H1 (cell line): ENCODE data around the gene IRX4. TPM values are rescaled to one million over a fixed set of nuclear protein-coding genes. Genes with fewer than 3 reads are reported as not detected.

Experiments
- GTF2F1 ChIP-seq: IDR thresholded peaks from 2 replicates; pipeline ENCODE4 v1.6.1; 2012; ENCODE audit warnings: low read depth, low read length, improper control_type of control experiment, borderline replicate concordance
- PHF8 ChIP-seq: fragments of 200-600 bp; sonication (generic); conservative IDR thresholded peaks from 2 replicates; pipeline ENCODE4 v1.7.1; 2012; ENCODE audit warnings: low read depth, mild to moderate bottlenecking, inconsistent platforms, low read length, moderate library complexity
- POU5F1 ChIP-seq: IDR thresholded peaks from 2 replicates; pipeline ENCODE4 v1.6.1; 2011; ENCODE audit warnings: low read depth, mild to moderate bottlenecking, low read length, moderate library complexity
- SP4 ChIP-seq: IDR thresholded peaks from 2 replicates; pipeline ENCODE4 v1.6.1; 2012; ENCODE audit warnings: low read length, inconsistent platforms
- YY1 ChIP-seq: IDR thresholded peaks from 2 replicates; pipeline ENCODE4 v1.6.1; 2011; ENCODE audit warnings: low read depth, mild to moderate bottlenecking, low read length
- polyA plus RNA-seq, 7 experiments: library from polyadenylated mRNA; depleted of rRNA in 3 of 7; stranded (reverse) in 5 of 7; unstranded in 2 of 7; fragments of >200 nt in 5 of 7; fragments of 200-250 nt in 2 of 7; gene quantifications; 1 replicate in 5 of 7; 2 replicates in 1 of 7; 4 replicates in 1 of 7; pipeline versions ENCODE4 v1.2.1 to v1.2.3, GENCODE V29; 2011 to 2013; ENCODE audit warnings: missing spikeins in 2 of 7, mixed read lengths in 2 of 7
- total RNA-seq: library from RNA; stranded (reverse); fragmentation: NEBNext Ultra II Directional; extraction: Animal tissue kit (Norgen Biotek cat#: 25700); gene quantifications from 2 replicates; pipeline ENCODE4 v1.2.1, GENCODE V29; 2021
- TF ChIP-seq, protein P1 (sequence below): fragments of 300-600 bp; sonication (generic); IDR thresholded peaks from 2 replicates; pipeline ENCODE4 v1.7.1; 2012; ENCODE audit warnings: low read length, moderate library complexity, mild to moderate bottlenecking, inconsistent platforms; ENCODE audit not compliant: insufficient replicate concordance

Gene IRX4
- total and polyA plus RNA-seq, 2 of the 8 experiments (the other 6 are each of a cell fraction or from before 2014, with no cell fraction given): 0.45 to 1.2 TPM

DNA sequence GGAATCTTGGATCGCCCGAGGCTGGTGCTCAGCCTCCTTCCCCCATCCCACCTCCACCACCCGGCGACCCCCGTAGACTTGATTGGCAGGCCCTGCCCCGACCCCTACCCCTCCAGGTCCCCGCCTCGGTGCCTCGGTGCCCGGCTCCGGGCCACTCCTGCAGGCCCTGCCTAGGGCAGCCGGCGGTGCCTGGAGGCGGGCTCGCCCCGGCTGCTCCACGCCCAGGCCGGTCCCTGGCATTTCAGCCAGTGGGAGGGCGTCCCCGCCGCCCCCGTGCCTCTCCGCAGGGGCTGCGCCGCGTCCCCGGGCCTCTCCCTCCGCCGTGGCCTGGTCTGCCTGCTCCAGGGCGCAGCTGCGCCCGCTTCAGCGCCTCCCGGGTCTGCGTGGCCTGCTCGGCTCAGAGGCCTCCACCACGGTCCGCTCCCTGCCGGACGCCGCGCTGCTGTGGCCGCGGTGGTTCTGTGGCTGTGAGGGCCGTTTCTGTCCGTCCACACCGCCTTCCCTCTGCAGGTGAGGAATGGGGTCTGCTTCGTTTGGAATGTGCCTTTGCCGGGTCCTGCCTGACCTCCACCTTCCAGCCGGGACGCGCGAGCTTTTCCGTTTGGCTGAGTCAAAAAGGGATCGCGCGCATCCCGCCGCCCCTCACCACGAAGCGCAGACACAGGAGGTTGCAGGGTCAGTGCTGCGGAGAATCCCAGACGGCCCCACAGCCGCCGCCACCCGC lies 48.3 kb upstream of the IRX4 start (continued):
- TF ChIP-seq, protein P1, sequence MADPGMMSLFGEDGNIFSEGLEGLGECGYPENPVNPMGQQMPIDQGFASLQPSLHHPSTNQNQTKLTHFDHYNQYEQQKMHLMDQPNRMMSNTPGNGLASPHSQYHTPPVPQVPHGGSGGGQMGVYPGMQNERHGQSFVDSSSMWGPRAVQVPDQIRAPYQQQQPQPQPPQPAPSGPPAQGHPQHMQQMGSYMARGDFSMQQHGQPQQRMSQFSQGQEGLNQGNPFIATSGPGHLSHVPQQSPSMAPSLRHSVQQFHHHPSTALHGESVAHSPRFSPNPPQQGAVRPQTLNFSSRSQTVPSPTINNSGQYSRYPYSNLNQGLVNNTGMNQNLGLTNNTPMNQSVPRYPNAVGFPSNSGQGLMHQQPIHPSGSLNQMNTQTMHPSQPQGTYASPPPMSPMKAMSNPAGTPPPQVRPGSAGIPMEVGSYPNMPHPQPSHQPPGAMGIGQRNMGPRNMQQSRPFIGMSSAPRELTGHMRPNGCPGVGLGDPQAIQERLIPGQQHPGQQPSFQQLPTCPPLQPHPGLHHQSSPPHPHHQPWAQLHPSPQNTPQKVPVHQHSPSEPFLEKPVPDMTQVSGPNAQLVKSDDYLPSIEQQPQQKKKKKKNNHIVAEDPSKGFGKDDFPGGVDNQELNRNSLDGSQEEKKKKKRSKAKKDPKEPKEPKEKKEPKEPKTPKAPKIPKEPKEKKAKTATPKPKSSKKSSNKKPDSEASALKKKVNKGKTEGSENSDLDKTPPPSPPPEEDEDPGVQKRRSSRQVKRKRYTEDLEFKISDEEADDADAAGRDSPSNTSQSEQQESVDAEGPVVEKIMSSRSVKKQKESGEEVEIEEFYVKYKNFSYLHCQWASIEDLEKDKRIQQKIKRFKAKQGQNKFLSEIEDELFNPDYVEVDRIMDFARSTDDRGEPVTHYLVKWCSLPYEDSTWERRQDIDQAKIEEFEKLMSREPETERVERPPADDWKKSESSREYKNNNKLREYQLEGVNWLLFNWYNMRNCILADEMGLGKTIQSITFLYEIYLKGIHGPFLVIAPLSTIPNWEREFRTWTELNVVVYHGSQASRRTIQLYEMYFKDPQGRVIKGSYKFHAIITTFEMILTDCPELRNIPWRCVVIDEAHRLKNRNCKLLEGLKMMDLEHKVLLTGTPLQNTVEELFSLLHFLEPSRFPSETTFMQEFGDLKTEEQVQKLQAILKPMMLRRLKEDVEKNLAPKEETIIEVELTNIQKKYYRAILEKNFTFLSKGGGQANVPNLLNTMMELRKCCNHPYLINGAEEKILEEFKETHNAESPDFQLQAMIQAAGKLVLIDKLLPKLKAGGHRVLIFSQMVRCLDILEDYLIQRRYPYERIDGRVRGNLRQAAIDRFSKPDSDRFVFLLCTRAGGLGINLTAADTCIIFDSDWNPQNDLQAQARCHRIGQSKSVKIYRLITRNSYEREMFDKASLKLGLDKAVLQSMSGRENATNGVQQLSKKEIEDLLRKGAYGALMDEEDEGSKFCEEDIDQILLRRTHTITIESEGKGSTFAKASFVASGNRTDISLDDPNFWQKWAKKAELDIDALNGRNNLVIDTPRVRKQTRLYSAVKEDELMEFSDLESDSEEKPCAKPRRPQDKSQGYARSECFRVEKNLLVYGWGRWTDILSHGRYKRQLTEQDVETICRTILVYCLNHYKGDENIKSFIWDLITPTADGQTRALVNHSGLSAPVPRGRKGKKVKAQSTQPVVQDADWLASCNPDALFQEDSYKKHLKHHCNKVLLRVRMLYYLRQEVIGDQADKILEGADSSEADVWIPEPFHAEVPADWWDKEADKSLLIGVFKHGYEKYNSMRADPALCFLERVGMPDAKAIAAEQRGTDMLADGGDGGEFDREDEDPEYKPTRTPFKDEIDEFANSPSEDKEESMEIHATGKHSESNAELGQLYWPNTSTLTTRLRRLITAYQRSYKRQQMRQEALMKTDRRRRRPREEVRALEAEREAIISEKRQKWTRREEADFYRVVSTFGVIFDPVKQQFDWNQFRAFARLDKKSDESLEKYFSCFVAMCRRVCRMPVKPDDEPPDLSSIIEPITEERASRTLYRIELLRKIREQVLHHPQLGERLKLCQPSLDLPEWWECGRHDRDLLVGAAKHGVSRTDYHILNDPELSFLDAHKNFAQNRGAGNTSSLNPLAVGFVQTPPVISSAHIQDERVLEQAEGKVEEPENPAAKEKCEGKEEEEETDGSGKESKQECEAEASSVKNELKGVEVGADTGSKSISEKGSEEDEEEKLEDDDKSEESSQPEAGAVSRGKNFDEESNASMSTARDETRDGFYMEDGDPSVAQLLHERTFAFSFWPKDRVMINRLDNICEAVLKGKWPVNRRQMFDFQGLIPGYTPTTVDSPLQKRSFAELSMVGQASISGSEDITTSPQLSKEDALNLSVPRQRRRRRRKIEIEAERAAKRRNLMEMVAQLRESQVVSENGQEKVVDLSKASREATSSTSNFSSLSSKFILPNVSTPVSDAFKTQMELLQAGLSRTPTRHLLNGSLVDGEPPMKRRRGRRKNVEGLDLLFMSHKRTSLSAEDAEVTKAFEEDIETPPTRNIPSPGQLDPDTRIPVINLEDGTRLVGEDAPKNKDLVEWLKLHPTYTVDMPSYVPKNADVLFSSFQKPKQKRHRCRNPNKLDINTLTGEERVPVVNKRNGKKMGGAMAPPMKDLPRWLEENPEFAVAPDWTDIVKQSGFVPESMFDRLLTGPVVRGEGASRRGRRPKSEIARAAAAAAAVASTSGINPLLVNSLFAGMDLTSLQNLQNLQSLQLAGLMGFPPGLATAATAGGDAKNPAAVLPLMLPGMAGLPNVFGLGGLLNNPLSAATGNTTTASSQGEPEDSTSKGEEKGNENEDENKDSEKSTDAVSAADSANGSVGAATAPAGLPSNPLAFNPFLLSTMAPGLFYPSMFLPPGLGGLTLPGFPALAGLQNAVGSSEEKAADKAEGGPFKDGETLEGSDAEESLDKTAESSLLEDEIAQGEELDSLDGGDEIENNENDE: no peak
- TF ChIP-seq SP4 (no peak), YY1 (no peak), GTF2F1 (no peak), POU5F1 (no peak), PHF8 (0 out of 2 replicates have a peak, but pooled peaks have one; percentile 35)
- TF ChIP-seq, all 59 proteins: peak for 8
